GM12878 (cell line): ENCODE results near the gene ETV7.

Source experiments
- CEBPB ChIP-seq, 2 experiments: fragments of 150-350 bp in 1 of 2; IDR thresholded peaks; 2 replicates each; pipeline ENCODE4 v1.6.1; 2012 to 2014; ENCODE audit warnings: low read depth in 2 of 2, low read length in 2 of 2, borderline replicate concordance in 1 of 2, inconsistent platforms in 1 of 2
- CTCF ChIP-seq, 3 experiments: IDR thresholded peaks in 2 of 3; conservative IDR thresholded peaks in 1 of 3; 2 replicates each; pipeline ENCODE4 v1.5.1; 2011; ENCODE audit warnings: low read depth in 3 of 3, low read length in 3 of 3, mild to moderate bottlenecking in 3 of 3, control low read depth in 2 of 3, moderate library complexity in 2 of 3, inconsistent platforms in 1 of 3, mixed read lengths in 1 of 3; ENCODE audit not compliant: control insufficient read depth in 2 of 3, insufficient read depth in 1 of 3; ENCODE audit errors: extremely low read depth in 1 of 3
- FOS ChIP-seq: IDR thresholded peaks from 3 replicates; pipeline ENCODE4 v1.6.1; 2011; ENCODE audit warnings: borderline replicate concordance; ENCODE audit not compliant: insufficient read length; ENCODE audit errors: extremely low read depth
- KDM1A ChIP-seq: fragments of 200-600 bp; sonication (generic); IDR thresholded peaks from 2 replicates; pipeline ENCODE4 v1.6.1; 2016; ENCODE audit warnings: borderline replicate concordance
- MAX ChIP-seq: IDR thresholded peaks from 2 replicates; pipeline ENCODE4 v1.6.1; 2012; ENCODE audit warnings: low read depth, low read length, improper control_type of control experiment
- POLR2A ChIP-seq: IDR thresholded peaks from 2 replicates; pipeline ENCODE4 v1.6.1; 2011; ENCODE audit warnings: low read depth, mild to moderate bottlenecking, low read length
- SMC3 ChIP-seq: IDR thresholded peaks from 2 replicates; pipeline ENCODE4 v1.6.1; 2011; ENCODE audit warnings: low read length, improper control_type of control experiment, borderline replicate concordance
- TAF1 ChIP-seq: IDR thresholded peaks from 2 replicates; pipeline ENCODE4 v1.6.1; 2011; ENCODE audit warnings: mild to moderate bottlenecking, low read depth, low read length, borderline replicate concordance

GRCh38 chr6:36340306-36340617, 47.2 kb downstream of the ETV7 start:
- no peak for TF ChIP-seq CEBPB (IDR thresholded peaks at IDR 0.05; ENCODE audit: borderline replicate concordance in 1 of 2, low read depth in 2 of 2, low read length in 2 of 2)
- no peak for TF ChIP-seq POLR2A
- no peak for TF ChIP-seq MAX
- no peak for TF ChIP-seq KDM1A
- no peak for TF ChIP-seq TAF1
- no peak for TF ChIP-seq FOS
- no peak for TF ChIP-seq SMC3
- TF ChIP-seq CTCF (IDR thresholded peaks at IDR 0.05 in 2 of 3, conservative IDR thresholded peaks at IDR 0.05 in 1 of 3; ENCODE audit: control insufficient read depth in 2 of 3, extremely low read depth in 1 of 3, insufficient read depth in 1 of 3, low read depth in 3 of 3, low read length in 3 of 3), result no peak
